Ascending aorta (tissue), 2 donors: ENCODE results near the gene PIEZO2. TPM values are rescaled to one million over a fixed set of nuclear protein-coding genes. Genes with fewer than 3 reads are reported as not detected.

Source experiments
- DNase-seq, 2 donors: peaks; one replicate each; pipeline ENCODE4 v3.0.0-alpha.2; 2019; ENCODE audit warnings: low spot score in 2 of 2
- H3K27ac ChIP-seq, 2 donors: fragments of 200-600 bp; sonication (generic); one replicate each; pipeline ENCODE4 v1.5.1; 2016 to 2017; ENCODE audit warnings: mild to moderate bottlenecking in 1 of 2
- H3K27me3 ChIP-seq: fragments of 200-600 bp; sonication (generic); one replicate; pipeline ENCODE4 v1.5.1; 2017
- H3K36me3 ChIP-seq, 2 donors: fragments of 200-600 bp; sonication (generic); one replicate each; pipeline ENCODE4 v1.5.1; 2016
- H3K4me1 ChIP-seq, 2 donors: fragments of 200-600 bp; sonication (generic); one replicate each; pipeline ENCODE4 v1.5.1; 2016 to 2017; ENCODE audit warnings: mild to moderate bottlenecking in 1 of 2
- H3K4me3 ChIP-seq, 2 donors: fragments of 200-600 bp; sonication (generic); one replicate each; pipeline ENCODE4 v1.5.1; 2016 to 2017; ENCODE audit warnings: mild to moderate bottlenecking in 1 of 2
- H3K9me3 ChIP-seq, 2 donors: fragments of 200-600 bp; sonication (generic); one replicate each; pipeline ENCODE4 v1.5.1; 2016
- CTCF ChIP-seq, 3 experiments: fragments of 200-600 bp in 2 of 3; fragments of 450-650 bp in 1 of 3; sonication (generic) in 2 of 3; IDR thresholded peaks; one replicate each; pipeline ENCODE4 v1.5.1; 2016 to 2019; ENCODE audit warnings: antibody characterized with exemption in 3 of 3, mild to moderate bottlenecking in 1 of 3, moderate library complexity in 1 of 3
- intact Hi-C: fragments of 100-400 bp; cut with DNase I; formaldehyde crosslinking; loops from one replicate; pipeline ENCODE4 v1.15.1; 2023
- total RNA-seq: library from RNA; depleted of rRNA; stranded (reverse); fragments of >200 nt; gene quantifications from one replicate; pipeline ENCODE4 v1.1.0, GENCODE V29; 2016

Gene PIEZO2
- total RNA-seq, 1 donor from 2014 or later = 3.1 TPM

- H3K27ac ChIP-seq = no peak overlapping the region
- no peaks in the 10 kb centered on the region for H3K27me3 ChIP-seq
- TF ChIP-seq CTCF (IDR thresholded peaks at IDR 0.05) = no peak
- no peaks in the 10 kb centered on the region for H3K9me3 ChIP-seq
- no peaks in the 10 kb centered on the region for H3K36me3 ChIP-seq
- no peaks in the 10 kb centered on the region for H3K4me1 ChIP-seq
- H3K4me3 ChIP-seq = no peak overlapping the region
- DNase-seq = no peak
- intact Hi-C loops = no loop called here
Observed at GRCh38 chr18:10671441-10671840, 477.9 kb downstream of the PIEZO2 start.

- H3K27ac ChIP-seq = no peak overlapping the region
- H3K4me1 ChIP-seq = no peaks in the 10 kb centered on the region
- no peaks in the 10 kb centered on the region for H3K9me3 ChIP-seq
- no peak overlapping the region for H3K4me3 ChIP-seq
- intact Hi-C loops = no loop called here
- TF ChIP-seq CTCF (IDR thresholded peaks at IDR 0.05) = no peak
- no peaks in the 10 kb centered on the region for H3K36me3 ChIP-seq
- no peak for DNase-seq
- H3K27me3 ChIP-seq = no peaks in the 10 kb centered on the region
Observed at GRCh38 chr18:10670856-10671255, 478.5 kb downstream of the PIEZO2 start.

DNA sequence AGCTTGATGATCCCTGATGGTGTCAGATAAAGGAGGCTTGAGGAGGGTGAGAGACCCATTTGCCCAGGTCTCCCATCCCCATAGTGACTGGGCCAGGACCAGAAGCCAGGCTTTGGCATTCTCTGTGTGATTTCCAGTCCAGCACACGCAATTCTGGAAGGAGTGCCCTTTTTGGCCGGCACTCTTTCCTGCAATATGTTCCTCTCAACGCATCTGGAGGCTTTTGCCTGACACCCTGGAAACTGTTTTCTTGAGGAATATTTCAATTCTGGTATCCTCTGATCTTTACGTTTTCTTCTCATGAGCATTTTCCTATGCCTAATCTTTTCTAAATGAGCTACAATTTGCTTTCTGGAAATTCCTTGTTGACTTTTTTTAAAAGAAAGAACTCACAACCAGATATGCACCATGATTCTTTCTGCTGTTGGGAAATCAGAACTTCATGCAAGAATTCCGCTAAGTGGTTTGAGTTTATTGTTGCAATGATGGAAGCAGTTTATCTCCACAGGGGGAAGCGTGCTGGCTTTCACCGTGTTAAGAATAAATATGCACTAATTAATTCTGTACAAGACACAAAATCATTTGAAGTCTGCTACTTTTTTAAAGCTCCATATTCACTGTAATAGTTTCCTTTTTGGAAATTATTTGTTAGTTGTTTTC is 479.8 kb downstream of the PIEZO2 start:
- no peak overlapping the region for H3K4me3 ChIP-seq
- no peak for TF ChIP-seq CTCF (IDR thresholded peaks at IDR 0.05)
- intact Hi-C loops = no loop called here

DNA sequence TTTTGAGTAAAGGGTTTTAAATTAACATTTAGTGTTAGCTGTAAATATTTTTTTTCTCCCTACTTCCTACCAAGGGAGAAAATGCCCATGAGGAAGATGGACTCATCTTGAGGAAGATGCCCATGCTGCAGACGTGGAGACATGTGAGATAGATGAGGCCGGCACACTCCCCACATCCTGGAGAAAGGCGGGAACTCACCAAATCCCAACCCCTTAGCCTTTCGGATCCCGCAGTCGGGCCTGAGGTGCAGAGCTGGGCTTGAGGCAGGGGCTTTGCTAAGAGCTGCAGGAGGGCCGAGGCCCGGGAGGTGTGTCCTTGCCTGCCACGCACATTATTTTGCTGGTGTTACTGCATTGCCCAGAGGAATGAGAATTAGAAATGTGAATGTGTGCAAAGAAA is 485.6 kb downstream of the PIEZO2 start:
- no peak overlapping the region for H3K4me3 ChIP-seq
- no peaks in the 10 kb centered on the region for H3K27me3 ChIP-seq
- no peak for TF ChIP-seq CTCF (IDR thresholded peaks at IDR 0.05)
- no peaks in the 10 kb centered on the region for H3K9me3 ChIP-seq
- no peak overlapping the region for H3K27ac ChIP-seq
- no peaks in the 10 kb centered on the region for H3K36me3 ChIP-seq
- intact Hi-C loops = no loop called here
- H3K4me1 ChIP-seq = no peaks in the 10 kb centered on the region
- no peak for DNase-seq

More for the DNA sequence above, 479.8 kb downstream of the PIEZO2 start:
- H3K27ac ChIP-seq = no peak overlapping the region
- no peaks in the 10 kb centered on the region for H3K36me3 ChIP-seq
- no peaks in the 10 kb centered on the region for H3K27me3 ChIP-seq
- DNase-seq = no peak
- H3K9me3 ChIP-seq = no peaks in the 10 kb centered on the region
- H3K4me1 ChIP-seq = no peaks in the 10 kb centered on the region

GRCh38 chr18:10661317-10661716 is 488.1 kb downstream of the PIEZO2 start:
- DNase-seq = no peak
- intact Hi-C loops = no loop called here
- H3K27ac ChIP-seq = no peak overlapping the region

More at GRCh38 chr18:10661317-10661716, 488.1 kb downstream of the PIEZO2 start:
- Histone ChIP-seq H3K4me1 (no peaks in the 10 kb centered on the region), H3K4me3 (no peak overlapping the region), H3K9me3 (no peaks in the 10 kb centered on the region), H3K36me3 (no peaks in the 10 kb centered on the region), H3K27me3 (no peaks in the 10 kb centered on the region)
- TF ChIP-seq CTCF (IDR thresholded peaks at IDR 0.05) = no peak
